DND-41 (cell line): ENCODE results near the gene EXOSC1.

Source experiments
- ATAC-seq: fragments of 200-7000 bp; cut with Tn5 transposase; 3 replicates; pipeline ENCODE4 v1.9.1; 2021; ENCODE audit warnings: low read depth; ENCODE audit not compliant: insufficient read depth
- DNase-seq: peaks from one replicate; pipeline ENCODE4 v3.0.0-alpha.2; 2020
- H2AFZ ChIP-seq: 2 replicates; pipeline ENCODE4 v1.6.0; 2012; ENCODE audit warnings: low read depth, low read length
- H3K27ac ChIP-seq: 2 replicates; pipeline ENCODE4 v1.5.1; 2012; ENCODE audit warnings: low read length, inconsistent platforms
- H3K27me3 ChIP-seq: fragments of 200-600 bp; sonication (generic); 2 replicates; pipeline ENCODE4 v1.6.0; 2012; ENCODE audit warnings: low read length, mild to moderate bottlenecking, inconsistent platforms; ENCODE audit not compliant: insufficient read depth, poor library complexity
- H3K36me3 ChIP-seq: 2 replicates; pipeline ENCODE4 v1.5.1; 2012; ENCODE audit warnings: low read length, inconsistent platforms; ENCODE audit not compliant: insufficient read depth
- H3K4me1 ChIP-seq: 2 replicates; pipeline ENCODE4 v1.5.1; 2012; ENCODE audit warnings: mild to moderate bottlenecking, low read length; ENCODE audit not compliant: insufficient read depth
- H3K4me2 ChIP-seq: 2 replicates; pipeline ENCODE4 v1.6.0; 2012; ENCODE audit warnings: mild to moderate bottlenecking, moderate library complexity, low read length, inconsistent platforms; ENCODE audit not compliant: insufficient read depth
- H3K4me3 ChIP-seq, 2 experiments: fragments of 200-600 bp in 1 of 2; shearing (Covaris generic) in 1 of 2; 2 replicates each; pipeline ENCODE4 v1.5.1; 2012 to 2016; ENCODE audit warnings: inconsistent platforms in 2 of 2, low read length in 2 of 2, mild to moderate bottlenecking in 2 of 2, low read depth in 1 of 2, moderate library complexity in 1 of 2
- H3K79me2 ChIP-seq: 2 replicates; pipeline ENCODE4 v1.6.0; 2012; ENCODE audit warnings: low read length, inconsistent platforms; ENCODE audit not compliant: insufficient read depth
- H3K9ac ChIP-seq: 2 replicates; pipeline ENCODE4 v1.6.0; 2012; ENCODE audit warnings: low read depth, mild to moderate bottlenecking, inconsistent platforms, low read length, moderate library complexity
- H3K9me3 ChIP-seq: 2 replicates; pipeline ENCODE4 v1.5.1; 2012; ENCODE audit warnings: low read length, moderate library complexity, mild to moderate bottlenecking, inconsistent platforms; ENCODE audit not compliant: insufficient read depth, severe bottlenecking
- H4K20me1 ChIP-seq: 2 replicates; pipeline ENCODE4 v1.6.0; 2012; ENCODE audit warnings: low read length; ENCODE audit not compliant: insufficient read depth
- EZH2 ChIP-seq: IDR thresholded peaks from 3 replicates; pipeline ENCODE4 v1.6.1; 2012; ENCODE audit warnings: borderline replicate concordance, low read depth, mild to moderate bottlenecking, moderate library complexity, low read length, inconsistent platforms; ENCODE audit not compliant: severe bottlenecking
- TF ChIP-seq, protein P1 (sequence below): IDR thresholded peaks from 2 replicates; pipeline ENCODE4 v1.5.1; 2012; ENCODE audit warnings: borderline replicate concordance, low read length, moderate library complexity, mild to moderate bottlenecking; ENCODE audit not compliant: poor library complexity, severe bottlenecking; ENCODE audit errors: extremely low read depth

Gene EXOSC1

DNA sequence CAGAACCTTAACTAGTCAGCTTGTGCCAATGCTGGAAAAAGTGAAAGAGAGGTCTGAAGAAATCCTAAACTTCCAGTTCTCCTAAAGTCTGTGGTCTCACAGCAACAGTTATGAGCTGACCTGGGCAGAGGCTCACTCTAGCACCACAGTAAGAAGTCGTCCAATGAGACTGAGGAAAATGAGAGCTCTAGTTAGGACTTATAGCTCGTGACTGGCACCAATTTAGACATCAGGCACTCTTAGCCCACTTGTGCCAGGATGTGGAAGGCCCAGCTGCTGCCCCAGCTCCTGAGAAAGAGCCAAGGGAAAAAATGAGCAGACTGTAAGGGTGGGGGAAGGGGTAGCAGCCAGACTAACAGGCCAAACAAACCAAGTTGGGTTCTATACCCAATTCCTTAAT, 44.8 kb upstream of the EXOSC1 start:
- peaks cover 71% of the 10 kb centered on the region for H4K20me1 ChIP-seq
- TF ChIP-seq, protein P1, sequence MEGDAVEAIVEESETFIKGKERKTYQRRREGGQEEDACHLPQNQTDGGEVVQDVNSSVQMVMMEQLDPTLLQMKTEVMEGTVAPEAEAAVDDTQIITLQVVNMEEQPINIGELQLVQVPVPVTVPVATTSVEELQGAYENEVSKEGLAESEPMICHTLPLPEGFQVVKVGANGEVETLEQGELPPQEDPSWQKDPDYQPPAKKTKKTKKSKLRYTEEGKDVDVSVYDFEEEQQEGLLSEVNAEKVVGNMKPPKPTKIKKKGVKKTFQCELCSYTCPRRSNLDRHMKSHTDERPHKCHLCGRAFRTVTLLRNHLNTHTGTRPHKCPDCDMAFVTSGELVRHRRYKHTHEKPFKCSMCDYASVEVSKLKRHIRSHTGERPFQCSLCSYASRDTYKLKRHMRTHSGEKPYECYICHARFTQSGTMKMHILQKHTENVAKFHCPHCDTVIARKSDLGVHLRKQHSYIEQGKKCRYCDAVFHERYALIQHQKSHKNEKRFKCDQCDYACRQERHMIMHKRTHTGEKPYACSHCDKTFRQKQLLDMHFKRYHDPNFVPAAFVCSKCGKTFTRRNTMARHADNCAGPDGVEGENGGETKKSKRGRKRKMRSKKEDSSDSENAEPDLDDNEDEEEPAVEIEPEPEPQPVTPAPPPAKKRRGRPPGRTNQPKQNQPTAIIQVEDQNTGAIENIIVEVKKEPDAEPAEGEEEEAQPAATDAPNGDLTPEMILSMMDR: no peak
- no peak for TF ChIP-seq EZH2
- H3K36me3 ChIP-seq: peaks cover 34% of the 10 kb centered on the region
- no peak overlapping the region for H3K4me2 ChIP-seq
- H3K4me3 ChIP-seq: no peak overlapping the region
- no peaks in the 10 kb centered on the region for H3K9me3 ChIP-seq
- no peak overlapping the region for H2AFZ ChIP-seq
- H3K79me2 ChIP-seq: peaks cover 97% of the 10 kb centered on the region
- H3K27ac ChIP-seq: no peak overlapping the region
- DNase-seq (no peak), ATAC-seq (no peak)
- H3K4me1 ChIP-seq: peaks cover 9% of the 10 kb centered on the region; the same call in 1 of the 2 replicates
- H3K9ac ChIP-seq: no peak overlapping the region
- H3K27me3 ChIP-seq: no peaks in the 10 kb centered on the region

DNA sequence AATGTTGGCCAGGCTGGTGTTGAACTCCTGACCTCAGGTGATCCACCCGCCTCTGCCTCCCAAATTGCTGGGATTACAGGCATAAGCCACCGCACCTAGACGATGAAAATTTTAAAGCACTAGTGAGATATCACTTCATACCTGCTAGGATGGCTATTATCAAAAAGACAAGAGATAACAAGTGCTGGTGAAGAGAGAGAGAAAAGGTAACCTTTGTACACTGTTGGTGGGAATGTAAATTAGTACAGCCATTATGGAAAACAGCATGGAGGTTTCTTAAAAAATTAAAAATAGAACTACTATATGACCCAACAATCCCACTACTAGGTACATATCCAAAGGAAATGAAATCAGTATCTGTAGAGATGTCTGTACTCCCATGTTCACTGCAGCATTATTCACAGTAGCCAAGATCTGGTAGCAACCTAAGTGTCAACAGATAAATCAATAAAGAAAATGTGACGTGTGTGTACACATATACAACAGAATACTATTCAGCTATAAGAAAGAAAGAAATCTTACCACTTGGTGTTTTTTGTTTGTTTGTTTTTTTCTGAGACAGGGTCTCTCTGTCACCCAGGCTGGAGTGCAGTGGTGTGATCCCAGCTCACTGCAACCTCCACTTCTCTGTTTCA, 40.0 kb upstream of the EXOSC1 start:
- no peak overlapping the region for H3K4me3 ChIP-seq
- ATAC-seq (no peak), DNase-seq (no peak)
- H3K9ac ChIP-seq: no peak overlapping the region
- H4K20me1 ChIP-seq: peaks cover 40% of the 10 kb centered on the region
- no peak overlapping the region for H3K27ac ChIP-seq
- peaks cover 82% of the 10 kb centered on the region for H3K79me2 ChIP-seq
- H3K9me3 ChIP-seq: no peaks in the 10 kb centered on the region
- TF ChIP-seq, protein P1: no peak
- TF ChIP-seq EZH2: no peak
- peaks cover 41% of the 10 kb centered on the region for H3K36me3 ChIP-seq
- no peaks in the 10 kb centered on the region for H3K27me3 ChIP-seq
- H3K4me2 ChIP-seq: no peak overlapping the region
- H2AFZ ChIP-seq: no peak overlapping the region
- no peaks in the 10 kb centered on the region for H3K4me1 ChIP-seq

DNA sequence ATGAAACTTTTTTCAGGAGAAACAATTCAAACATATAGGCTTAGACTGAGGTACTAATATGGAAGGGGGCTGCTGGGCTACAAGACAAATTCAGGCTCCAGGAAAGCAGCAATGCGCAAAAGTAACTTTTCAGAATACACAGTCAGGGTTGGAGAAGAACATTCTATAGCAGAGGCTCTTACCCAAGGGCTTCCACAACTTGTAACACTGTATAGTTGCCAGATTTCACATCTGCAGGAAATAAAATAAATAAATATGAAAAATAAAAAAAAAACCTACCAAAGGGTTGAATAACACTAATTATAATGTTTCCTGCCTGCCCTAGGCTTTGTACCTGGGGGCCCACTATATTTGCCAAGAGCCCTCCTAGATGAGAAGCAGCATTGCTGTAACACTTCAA, 38.1 kb upstream of the EXOSC1 start:
- no peak for ATAC-seq
- no peaks in the 10 kb centered on the region for H3K4me1 ChIP-seq
- no peak overlapping the region for H3K4me2 ChIP-seq
- no peaks in the 10 kb centered on the region for H3K9me3 ChIP-seq
- no peak overlapping the region for H2AFZ ChIP-seq
- H3K36me3 ChIP-seq: peaks cover 53% of the 10 kb centered on the region
- H3K4me3 ChIP-seq: no peak overlapping the region
- H3K27ac ChIP-seq: no peak overlapping the region
- peaks cover 23% of the 10 kb centered on the region for H4K20me1 ChIP-seq
- TF ChIP-seq, protein P1: no peak
- no peak for TF ChIP-seq EZH2
- peaks cover 65% of the 10 kb centered on the region for H3K79me2 ChIP-seq
- no peak overlapping the region for H3K9ac ChIP-seq
- no peaks in the 10 kb centered on the region for H3K27me3 ChIP-seq
- DNase-seq: no peak
